Posterior vena cava (tissue), 2 donors: ENCODE data around the gene ARFGAP2. TPM values are rescaled to one million over a fixed set of nuclear protein-coding genes. Genes with fewer than 3 reads are reported as not detected.
"Not testable (repeated sequence)": the region's sequence is repeated elsewhere in the genome, so short reads cannot be mapped to it uniquely, and the experiment has no call there.

ENCODE experiments used
- DNase-seq: peaks from one replicate; pipeline ENCODE4 v3.0.0-alpha.2; 2020; ENCODE audit warnings: low spot score
- intact Hi-C, 2 donors: fragments of 100-400 bp; cut with DNase I; formaldehyde crosslinking; loops; one replicate each; pipeline versions ENCODE4 v1.14.1 to v1.14.2; 2022 to 2023
- long read RNA-seq, 2 donors: library from polyadenylated mRNA; unstranded; transcript quantifications; one replicate each; pipeline ENCODE4 v2.0.0, GENCODE V29; 2020 to 2021
- total RNA-seq, 2 donors: library from RNA; stranded (reverse); fragmentation: NEBNext Ultra II Directional; extraction: Animal tissue kit (Norgen Biotek cat#: 25700); gene quantifications; one replicate each; pipeline ENCODE4 v1.2.1, GENCODE V29; 2021
- donor health status: DM: yes; HTN: yes; CAD: no.
- donor health status: DM: yes; HTN: yes; CAD: no.

The ARFGAP2 gene
- 10 to 100 TPM; 49.4 to 58.5 TPM for total RNA-seq
- long read RNA-seq, donor 1, transcript ARFGAP2-205 (16 exons, 2,976 nt) = major isoform, 22 of 32 reads
- long read RNA-seq, donor 1, partial matches to known transcripts = 4 of 32 reads
- long read RNA-seq, donor 1, other reads (novel, unspliced or antisense) = 6 of 32 reads
- long read RNA-seq, donor 2, transcript ARFGAP2-205 (16 exons, 2,976 nt) = major isoform, 115 of 189 reads
- long read RNA-seq, donor 2, partial matches to known transcripts = 16 of 189 reads
- long read RNA-seq, donor 2, other reads (novel, unspliced or antisense) = 54 of 189 reads

DNA sequence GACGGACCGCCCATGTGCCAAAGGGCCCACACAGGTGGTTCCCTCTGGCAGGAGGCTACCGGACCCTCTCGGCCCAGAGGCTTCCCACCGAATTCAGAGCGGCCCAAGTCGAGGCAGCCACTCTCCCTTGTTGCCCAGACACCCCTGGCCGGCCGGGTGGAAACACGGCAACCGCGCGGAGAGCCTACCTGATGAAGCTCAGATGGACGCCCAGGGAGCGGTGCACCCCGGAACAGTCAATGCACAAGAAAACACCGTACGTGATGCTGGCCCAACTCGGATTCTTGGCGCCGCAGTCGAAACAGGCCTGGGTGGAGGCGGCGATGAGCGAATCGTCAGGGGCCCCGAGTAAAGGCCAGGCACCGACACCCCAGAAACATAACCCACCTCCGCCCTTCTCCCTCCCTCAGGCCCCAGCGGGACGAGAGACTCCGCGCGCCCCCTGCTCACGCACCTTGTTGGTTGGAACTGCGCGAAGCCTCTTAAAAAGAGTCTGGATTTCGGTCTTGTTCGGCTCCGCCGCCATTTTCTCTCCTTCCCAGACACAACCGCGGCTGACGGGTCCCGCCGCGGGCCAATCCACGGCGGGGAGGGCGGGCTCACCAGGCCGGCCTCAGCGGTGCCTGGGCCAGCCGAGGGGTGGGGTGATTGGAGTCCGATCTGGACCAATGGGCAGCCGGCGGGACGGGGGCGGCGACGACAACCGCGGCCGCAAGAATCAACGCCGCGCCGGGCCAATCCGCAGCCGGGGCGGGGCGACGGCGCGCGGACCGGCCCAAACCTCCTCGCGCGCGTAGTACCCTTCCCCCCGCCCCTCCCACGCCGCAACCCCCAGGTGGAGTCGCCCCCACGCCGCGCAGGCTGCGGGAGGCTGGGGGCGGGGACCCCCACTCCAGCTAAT is at the start of gene ARFGAP2:
Gene ARFGAP2, minus strand, starts transcription at position 552 of the 901 bp plus-strand sequence. Its CDS starts 26 bp downstream, at position 526.
- intact Hi-C loops = loop anchor here in 1 of 2 donors (5.0 to 10.0 kb wide), 2 partner anchors 41 to 178 kb away; partner anchors contain the start of gene MYBPC3
- peak; percentile 99 for DNase-seq

DNA sequence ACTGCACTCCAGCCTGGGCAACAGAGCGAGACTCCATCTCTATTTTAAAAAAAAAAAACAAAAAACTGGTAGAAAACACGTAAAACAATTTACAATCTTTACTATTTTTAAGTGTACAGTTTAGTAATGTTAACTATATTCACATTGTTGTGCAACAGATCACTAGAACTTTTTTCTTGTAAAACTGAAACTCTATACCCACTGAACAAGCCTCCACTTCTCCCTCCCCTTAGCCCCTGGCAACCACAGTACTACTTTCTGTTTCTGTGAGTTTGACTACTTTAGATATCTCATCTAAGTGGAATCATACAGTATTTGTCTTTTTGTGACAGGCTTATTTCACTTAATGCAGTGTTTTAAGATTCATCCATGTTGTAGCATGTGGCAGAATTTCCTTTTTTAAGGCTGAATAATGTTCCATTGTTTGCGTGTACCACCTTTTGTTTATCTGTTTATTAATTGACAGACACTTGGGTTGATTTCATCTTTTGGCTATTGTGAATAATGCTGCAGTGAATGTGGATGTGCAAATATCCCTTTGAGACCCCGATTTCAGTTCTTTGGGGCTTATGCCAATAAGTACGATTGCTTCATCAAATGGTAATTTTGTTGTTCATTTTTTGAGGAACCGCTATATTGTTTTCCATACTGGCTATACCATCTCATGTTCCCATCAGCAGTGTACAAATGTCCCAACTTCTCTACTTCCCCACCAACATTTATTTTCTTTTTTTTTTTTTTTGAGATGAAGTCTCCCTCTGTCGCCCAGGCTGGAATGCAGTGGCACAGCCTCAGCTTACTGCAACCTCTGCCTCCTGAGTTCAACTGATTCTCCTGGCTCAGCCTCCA is 49.1 kb upstream of the ARFGAP2 start:
- intact Hi-C loops = no loop called here
- no peak for DNase-seq

DNA sequence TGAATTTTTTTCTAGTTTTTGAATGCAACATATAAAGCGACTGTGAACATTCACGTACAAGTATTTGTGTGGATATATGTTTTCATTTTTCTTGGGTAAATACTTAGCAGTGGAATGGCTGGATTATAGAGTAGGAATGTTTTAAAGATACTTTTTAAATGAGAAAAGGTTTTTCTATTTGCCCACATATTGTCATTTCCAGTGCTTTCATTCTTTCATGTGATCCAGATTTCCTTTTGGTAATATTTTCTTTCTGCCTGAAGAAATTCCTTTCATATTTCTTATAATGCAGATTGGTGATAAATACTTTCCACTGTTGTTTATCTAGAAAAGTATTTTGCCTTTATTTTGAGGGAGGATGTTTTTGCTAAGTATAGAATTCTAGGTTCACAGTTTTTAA is 46.0 kb upstream of the ARFGAP2 start:
- intact Hi-C loops = no loop called here
- no peak for DNase-seq

DNA sequence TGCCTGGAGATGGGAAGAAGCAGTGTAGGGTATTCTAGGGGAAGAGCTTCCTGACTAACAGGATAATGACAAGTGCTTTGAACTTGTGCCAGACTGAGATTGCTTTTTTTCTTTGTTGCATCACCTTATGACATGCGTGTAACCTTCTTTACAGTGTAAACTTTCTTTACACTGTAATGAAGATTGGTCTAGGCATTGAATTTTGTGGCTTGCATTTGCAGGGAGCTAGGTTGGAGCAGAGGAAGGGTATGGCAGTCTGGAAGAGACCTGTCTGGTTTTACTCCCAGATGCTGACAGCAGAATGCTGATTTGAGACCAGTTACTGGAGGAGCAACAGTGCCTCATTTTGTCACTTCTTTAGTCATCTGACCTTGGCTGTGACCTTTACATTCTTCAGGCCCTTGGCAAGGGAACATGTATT is 43.7 kb upstream of the ARFGAP2 start:
- intact Hi-C loops = no loop called here
- DNase-seq = no peak

DNA sequence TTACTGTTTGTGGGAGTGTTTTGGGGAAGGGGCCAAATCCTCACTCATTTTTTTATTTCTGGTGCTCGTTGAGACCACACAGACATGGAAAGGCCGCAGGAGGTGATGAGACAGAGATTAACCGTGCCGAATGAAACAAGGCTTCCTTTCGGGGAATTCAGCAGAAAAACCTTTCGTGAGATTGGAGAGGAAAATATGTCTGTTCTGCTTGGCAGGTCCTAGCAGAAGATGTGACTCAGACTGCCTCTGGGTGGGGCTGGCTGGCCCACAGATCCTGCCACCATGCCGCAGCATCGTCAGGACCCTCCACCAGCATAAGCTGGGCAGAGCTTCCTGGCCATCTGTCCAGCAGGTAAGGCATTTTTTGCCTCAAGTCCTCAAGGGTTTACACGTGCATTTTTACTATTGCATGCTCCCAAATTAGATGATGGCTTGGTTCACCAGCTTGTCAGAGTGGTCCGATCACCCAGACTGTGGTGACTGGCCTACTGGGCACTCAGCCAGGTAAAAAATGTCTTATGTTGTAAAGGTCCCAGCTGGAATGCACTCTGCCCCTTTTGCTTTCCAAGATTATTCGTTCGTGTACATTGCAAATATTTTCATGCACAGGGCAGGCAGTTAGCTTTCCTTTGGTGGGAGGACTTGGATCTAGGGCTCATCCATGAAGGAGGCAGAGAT is 39.6 kb upstream of the ARFGAP2 start:
- DNase-seq = no peak
- intact Hi-C loops = loop anchor here in 1 of 2 donors (5.0 kb wide), 1 partner anchor 39 kb away; the partner anchor contains the start of gene ARFGAP2

DNA sequence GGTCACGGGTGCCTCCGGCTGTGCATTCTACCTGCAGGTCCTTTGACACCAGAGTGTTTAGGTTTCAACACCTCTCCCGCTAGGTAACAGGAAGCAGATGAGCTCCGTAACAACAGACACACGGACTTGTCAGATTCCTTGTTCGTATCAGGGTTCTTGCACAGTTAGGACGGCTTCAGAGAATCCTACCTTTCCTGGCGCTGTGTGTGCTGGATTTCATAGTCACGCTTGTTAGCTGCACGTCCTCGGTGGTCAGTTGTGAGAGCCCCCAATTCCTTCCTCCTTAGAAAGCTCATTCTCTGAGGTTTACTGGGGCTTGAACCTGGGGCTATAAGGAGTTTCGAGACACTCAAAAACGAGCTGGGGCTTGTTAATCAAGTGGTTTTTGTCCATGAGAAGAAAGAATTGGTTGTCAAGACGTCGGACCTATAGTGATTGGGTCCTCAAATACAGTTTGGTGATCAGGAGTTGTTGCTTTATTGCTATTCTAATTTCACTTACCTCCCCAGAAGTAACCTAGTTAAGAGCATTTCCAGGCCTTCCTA is 38.8 kb upstream of the ARFGAP2 start:
- no peak for DNase-seq
- intact Hi-C loops = loop anchor here in 1 of 2 donors (5.0 kb wide), 1 partner anchor 38 kb away; the partner anchor contains the start of gene ARFGAP2

DNA sequence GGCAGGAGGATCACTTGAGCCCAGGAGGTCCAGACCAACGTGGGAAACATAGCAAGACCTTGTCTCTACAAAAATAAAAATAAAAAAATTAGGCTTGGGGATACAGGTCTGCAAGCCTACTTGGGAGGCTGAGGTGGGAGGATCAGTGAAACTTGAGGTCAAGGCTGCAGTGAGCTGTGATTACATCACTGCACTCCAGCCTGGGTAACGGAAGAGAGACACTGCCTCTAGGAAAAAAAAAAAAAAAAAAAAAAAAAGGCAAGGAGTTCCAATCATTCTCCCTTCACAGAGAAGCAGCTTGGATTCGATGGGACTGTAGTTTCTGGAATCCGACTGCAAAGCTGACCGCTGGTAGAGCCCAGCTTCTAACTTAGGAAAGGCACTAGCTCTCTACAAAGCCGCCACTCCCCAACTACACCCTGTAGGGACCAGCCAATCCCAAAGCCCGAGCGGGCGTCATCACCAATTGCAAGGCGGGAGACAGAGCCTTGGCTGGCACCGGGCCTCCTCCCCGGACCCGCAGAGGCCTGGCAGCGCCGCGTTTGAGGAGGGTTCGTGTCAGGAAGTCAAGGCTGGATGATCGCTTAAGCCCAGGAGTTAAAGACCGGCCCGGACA is 37.4 kb upstream of the ARFGAP2 start:
- intact Hi-C loops = no loop called here
- DNase-seq = peak; percentile 98

DNA sequence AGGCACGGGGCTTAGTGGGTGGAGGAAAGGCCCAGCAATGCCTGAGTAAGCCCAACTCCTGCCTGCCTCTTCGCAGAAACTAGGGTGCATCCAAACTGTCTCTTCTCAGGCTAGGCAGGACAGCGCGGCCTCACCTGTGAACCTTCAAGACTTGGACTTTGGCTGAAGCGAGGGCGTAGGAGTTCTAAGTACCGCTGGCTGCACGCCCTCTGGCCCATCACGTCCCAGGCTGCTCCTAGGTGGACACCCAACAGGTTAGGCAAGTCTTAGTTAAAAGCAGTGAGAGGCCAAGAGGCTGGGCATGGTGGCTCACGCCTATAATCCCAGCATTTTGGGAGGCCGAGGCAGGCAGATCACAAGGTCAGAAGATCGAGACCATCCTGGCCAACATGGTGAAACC is 36.3 kb upstream of the ARFGAP2 start:
- intact Hi-C loops = no loop called here
- DNase-seq = no peak

DNA sequence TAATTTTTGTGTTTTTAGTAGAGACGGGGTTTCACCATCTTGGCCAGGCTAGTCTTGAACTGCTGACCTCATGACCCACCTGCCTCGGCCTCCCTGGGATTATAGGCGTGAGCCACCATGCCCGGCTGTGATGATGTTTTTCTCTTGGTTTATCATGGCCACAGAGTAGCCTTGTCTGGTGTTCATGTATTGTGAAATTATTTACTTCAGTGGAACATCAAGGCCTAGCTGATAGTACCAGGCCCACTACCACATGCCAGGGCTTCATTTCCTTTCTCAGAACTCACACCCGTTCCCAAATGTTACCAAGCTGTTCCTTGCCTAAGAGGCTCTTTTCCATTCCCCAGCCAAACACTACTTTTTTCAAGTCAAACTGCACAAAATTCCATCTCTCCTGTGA is 31.9 kb upstream of the ARFGAP2 start:
- no peak for DNase-seq
- intact Hi-C loops = no loop called here

DNA sequence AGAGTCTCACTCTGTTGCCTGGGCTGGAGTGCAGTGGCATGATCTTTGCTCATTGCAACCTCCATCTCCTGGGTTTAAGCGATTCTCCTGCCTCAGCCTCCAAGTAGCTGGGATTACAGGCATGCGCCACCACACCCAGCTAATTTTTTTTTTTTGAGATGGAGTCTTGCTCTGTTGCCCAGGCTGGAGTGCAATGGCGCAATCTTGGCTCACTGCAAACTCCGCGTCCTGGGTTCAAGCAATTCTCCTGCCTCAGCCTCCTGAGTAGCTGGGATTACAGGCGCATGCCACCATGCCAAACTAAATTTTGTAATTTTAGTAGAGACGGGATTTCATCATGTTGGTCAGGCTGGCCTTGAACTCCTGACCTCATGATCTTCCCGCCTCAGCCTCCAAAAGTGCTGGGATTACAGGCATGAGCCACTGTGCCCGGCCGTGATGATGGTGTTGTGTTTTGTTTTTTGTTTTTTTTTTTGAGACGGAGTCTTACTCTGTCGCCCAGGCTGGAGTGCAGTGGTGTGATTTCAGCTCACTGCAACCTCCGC is 31.4 kb upstream of the ARFGAP2 start:
- DNase-seq, intact Hi-C loops: not testable (repeated sequence)

DNA sequence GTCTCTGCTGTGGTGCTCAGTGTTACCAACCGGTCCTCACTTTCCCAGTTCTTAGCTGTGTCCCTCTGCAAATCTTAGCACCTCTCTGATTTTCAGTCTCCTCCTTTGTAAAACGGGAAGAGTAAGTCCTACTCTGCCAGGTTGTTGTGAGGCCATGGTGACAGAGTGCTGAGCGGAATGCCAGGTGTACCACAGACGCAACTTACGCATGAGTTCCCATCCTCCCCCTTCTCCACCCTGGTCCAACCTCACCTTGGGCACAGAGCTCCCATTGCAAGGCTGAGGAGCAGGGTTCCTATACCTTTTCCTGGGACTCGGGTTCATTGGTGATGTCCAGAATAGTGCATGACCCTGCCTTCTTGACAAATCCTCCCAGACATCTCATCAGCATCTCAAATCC is 30.8 kb upstream of the ARFGAP2 start:
- intact Hi-C loops = no loop called here
- DNase-seq = no peak

DNA sequence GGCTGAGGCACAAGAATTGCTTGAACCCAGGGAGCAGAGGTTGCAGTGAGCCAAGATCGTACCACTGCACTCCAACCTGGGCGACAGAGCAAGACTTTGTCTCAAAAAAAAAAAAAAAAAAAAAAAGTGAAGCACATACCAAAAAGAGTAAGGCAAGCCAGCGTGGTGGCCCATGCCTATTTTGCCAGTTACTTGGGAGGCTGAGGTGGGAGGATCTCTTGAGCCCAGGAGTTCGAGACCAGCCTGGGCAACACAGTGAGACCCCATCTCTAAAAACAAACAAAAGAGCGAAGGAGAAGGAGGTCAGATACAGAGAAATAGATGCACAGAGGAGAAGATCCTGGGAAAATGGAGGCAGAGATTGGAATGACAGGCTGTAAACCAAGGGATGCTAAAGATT is 29.9 kb upstream of the ARFGAP2 start:
- DNase-seq = not testable (repeated sequence)
- intact Hi-C loops = loop anchor here in 1 of 2 donors (1.0 kb wide), 1 partner anchor 35 kb away; no protein-coding TSS in a partner anchor

DNA sequence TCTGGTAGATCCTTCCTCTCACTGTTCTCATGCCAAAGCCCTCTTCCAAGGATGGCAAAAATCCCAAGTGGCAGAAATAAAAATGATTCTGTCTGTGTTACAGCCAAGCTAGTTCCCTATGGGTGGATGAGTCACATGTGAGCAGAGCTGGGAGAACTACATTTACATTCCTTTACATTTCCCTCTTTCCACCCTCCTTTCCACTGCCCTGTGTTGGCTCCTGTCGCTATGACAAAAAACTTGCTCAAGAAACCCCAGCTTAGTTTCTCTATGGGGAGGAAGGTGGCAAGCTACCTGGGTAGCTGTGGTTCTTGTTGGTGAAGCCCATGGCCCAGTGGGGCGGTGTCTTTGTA is 27.9 kb upstream of the ARFGAP2 start:
- DNase-seq = no peak
- intact Hi-C loops = no loop called here

DNA sequence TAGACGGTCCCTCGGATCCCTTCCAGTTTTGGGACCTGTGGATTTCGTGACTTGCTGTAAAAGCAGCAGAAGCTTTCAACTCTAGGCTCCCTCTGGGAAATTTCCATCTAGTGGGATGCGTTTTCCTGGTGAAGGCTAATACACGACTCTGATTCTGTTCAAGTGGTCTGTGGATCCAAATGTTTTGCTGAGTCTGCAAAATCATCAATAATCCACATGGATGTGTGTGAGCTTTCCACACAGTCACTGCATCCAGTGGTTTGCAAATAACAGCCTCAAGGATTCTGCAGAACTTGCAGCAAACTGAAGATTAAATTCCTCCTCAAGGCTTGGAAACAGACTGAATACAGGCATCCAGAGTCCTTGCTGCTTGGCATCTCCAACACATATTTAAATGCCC is 25.9 kb upstream of the ARFGAP2 start:
- no peak for DNase-seq
- intact Hi-C loops = no loop called here

DNA sequence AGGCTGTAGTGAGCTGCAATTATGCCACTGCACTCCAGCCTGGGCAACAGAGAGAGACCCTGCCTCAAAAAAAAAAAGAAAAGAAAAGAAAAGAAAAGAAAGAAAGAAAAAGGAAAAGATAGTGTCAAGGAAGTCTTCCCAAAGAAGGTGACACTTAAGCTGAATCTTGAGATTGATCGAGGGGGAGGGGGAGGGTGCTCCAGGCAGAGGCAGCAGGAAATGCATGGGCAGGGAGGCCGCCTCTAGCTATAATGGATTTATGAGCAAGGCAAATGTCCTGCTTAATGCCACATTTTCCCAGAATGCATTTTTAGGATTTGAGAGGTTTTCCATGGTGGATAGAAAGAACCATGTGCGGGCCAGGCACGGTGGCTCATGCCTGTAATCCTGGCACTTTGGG is 24.3 kb upstream of the ARFGAP2 start:
- intact Hi-C loops = no loop called here
- DNase-seq = no peak

DNA sequence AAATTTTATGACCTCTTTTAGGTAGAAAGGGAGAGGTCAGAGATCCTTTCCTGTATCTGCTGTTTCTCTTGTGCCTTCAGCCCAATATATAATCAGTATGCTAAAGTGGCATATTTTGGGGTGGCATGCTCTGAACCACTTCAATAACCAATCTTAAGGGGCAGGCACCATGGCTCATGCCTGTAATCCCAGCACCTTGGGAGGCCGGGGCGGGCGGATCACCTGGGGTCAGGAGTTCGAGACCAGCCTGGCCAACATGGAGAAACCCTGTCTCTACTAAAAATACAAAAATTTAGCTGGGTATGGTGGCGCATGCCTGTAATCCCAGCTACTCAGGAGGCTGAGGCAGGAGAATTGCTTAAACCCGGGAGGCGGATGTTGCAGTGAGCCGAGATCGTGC is 21.5 kb upstream of the ARFGAP2 start:
- DNase-seq, intact Hi-C loops: not testable (repeated sequence)

DNA sequence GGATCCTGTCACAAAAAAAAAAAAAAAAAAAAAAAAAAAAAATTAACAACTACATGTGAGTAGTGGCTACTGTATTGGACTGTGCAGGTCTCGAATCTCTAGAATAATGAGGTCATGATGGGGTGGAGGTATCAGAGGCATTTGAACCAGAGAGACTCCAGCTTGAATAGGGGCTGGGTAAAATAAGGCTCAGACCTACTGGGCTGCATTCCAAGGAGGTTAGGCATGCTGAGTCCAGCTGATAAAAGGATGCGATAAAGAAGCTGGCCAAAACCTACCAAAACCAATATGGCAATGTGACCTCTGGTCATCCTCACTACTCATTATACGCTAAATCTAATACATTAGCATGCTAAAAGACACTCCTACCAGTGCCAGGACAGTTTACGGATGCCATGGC is 15.4 kb upstream of the ARFGAP2 start:
- intact Hi-C loops = no loop called here
- no peak for DNase-seq

DNA sequence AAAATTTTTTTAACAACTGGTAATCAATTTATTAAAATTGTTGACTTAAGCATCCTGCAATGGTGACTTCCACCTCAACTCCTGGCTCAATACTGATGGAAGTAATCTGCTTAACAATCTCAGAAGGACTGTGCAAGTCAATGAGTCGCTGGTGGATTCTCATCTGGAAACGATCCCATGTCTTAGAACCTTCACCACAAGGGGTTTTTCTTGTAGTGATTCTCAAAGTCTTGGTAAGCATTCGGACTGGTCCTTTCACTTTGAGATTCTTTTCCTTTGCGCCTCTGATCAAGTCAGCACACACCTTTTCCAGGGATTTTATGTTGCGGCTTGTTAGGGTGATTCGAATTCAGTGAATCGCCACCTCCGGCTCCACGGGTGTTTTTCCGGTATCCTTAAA is 14.5 kb upstream of the ARFGAP2 start:
- intact Hi-C loops, DNase-seq: not testable (repeated sequence)
